Natural killer cell treated with Interleukin-12 subunit alpha and Interleukin-12 subunit beta and Interleukin-15 and Interleukin-18, amount 100 ng/mL, for 72 hours (primary cell): Measurements from ENCODE around the gene ZDHHC9. TPM values are rescaled to one million over a fixed set of nuclear protein-coding genes. Genes with fewer than 3 reads are reported as not detected.
A peak's percentile ranks its signal among the peaks of the same experiment; 100 is the strongest.

Experiments
- ATAC-seq, 2 donors: fragments of 150-1000 bp; cut with Tn5 transposase in 1 of 2; sonication (Bioruptor Pico), chemical (Tn5 transposase) in 1 of 2; 2 replicates each; pipeline ENCODE4 v1.10.0; 2021
- DNase-seq: peaks from one replicate; pipeline ENCODE4 v3.0.0; 2022; ENCODE audit warnings: low spot score
- H3K27ac Mint-ChIP-seq, 2 donors: 1 replicate in 1 of 2; 2 replicates in 1 of 2; pipeline ENCODE4 v1.8.0; 2022; ENCODE audit warnings: mixed read lengths in 2 of 2, mild to moderate bottlenecking in 1 of 2, moderate library complexity in 1 of 2
- H3K27me3 Mint-ChIP-seq, 2 donors: 1 replicate in 1 of 2; 2 replicates in 1 of 2; pipeline ENCODE4 v1.8.0; 2022; ENCODE audit warnings: mixed read lengths in 2 of 2
- H3K36me3 Mint-ChIP-seq: one replicate; pipeline ENCODE4 v1.8.0; 2022; ENCODE audit warnings: mixed read lengths
- H3K4me1 Mint-ChIP-seq, 2 donors: 1 replicate in 1 of 2; 2 replicates in 1 of 2; pipeline ENCODE4 v1.8.0; 2022; ENCODE audit warnings: low read depth in 2 of 2, mixed read lengths in 2 of 2, mild to moderate bottlenecking in 1 of 2
- H3K4me3 Mint-ChIP-seq: one replicate; pipeline ENCODE4 v1.8.0; 2022; ENCODE audit warnings: mixed read lengths
- H3K9me3 Mint-ChIP-seq: 2 replicates; pipeline ENCODE4 v1.8.0; 2022; ENCODE audit warnings: mixed read lengths
- total RNA-seq, 2 donors: library from RNA; stranded (reverse); gene quantifications; one replicate each; pipeline ENCODE4 v1.2.3, GENCODE V29; 2022

ZDHHC9 gene
- total RNA-seq, 2 donors from 2014 or later, result 10.3 to 11.1 TPM

DNA sequence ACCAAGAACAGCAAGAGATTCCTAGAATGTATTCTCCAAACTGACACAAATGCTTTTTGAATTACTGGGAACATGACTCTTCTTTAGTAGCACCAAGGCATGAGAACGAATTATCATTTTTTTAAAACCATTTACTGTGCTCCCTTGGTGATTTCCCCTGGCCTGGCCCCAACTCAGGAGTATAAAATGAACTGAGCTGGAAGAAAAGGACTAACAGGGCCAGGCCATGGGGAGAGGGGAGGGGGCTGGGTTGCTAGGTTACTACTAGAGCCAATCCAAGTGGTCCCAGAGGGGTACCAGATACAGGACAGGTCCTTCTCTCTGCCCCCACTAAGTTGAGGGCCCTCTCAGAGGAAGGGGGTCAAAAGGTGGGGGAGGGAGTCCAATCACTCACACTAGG is 40.8 kb downstream of the ZDHHC9 start:
- H3K9me3 Mint-ChIP-seq, result no peaks in the 10 kb centered on the region
- H3K4me1 Mint-ChIP-seq, result peaks cover 10 to 20% of the 10 kb centered on the region in 2 donors
- H3K4me3 Mint-ChIP-seq, result no peak overlapping the region
- ATAC-seq (no peak), DNase-seq (no peak)
- no peak overlapping the region for H3K27ac Mint-ChIP-seq
- H3K36me3 Mint-ChIP-seq, result no peaks in the 10 kb centered on the region
- no peaks in the 10 kb centered on the region for H3K27me3 Mint-ChIP-seq

DNA sequence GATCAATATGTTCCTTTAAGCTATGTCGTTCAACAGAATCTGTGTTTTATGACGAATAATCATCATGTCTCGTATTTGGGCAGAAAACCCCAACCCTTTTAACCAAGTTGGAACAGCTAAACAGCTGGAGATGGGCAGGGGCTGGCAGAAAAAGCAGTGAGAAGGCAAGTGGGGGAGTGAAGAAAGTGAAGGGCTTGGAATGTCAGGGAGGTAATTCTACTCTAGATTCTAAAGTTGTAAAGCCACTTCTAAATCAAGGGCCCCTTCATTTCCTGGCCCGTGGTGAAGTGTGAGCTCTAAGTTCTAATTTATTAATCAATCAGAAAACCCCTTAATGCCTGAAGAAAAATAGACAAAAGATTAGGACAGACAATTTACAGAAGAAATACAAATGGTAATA is 43.5 kb downstream of the ZDHHC9 start:
- H3K9me3 Mint-ChIP-seq, result no peaks in the 10 kb centered on the region
- no peak for ATAC-seq
- no peaks in the 10 kb centered on the region for H3K36me3 Mint-ChIP-seq
- peak overlapping the region in 1 of 2 donors; percentile 13 for H3K27ac Mint-ChIP-seq
- no peaks in the 10 kb centered on the region for H3K27me3 Mint-ChIP-seq
- H3K4me3 Mint-ChIP-seq, result no peak overlapping the region
- DNase-seq, result no peak
- H3K4me1 Mint-ChIP-seq, result peaks cover 10 to 25% of the 10 kb centered on the region in 2 donors

- Mint-ChIP-seq H3K27ac (peak overlapping the region in 1 of 2 donors; percentile 24), H3K9me3 (no peaks in the 10 kb centered on the region), H3K36me3 (no peaks in the 10 kb centered on the region), H3K27me3 (no peaks in the 10 kb centered on the region), H3K4me1 (peaks cover 10 to 28% of the 10 kb centered on the region in 2 donors), H3K4me3 (no peak overlapping the region)
- no peak for DNase-seq
- ATAC-seq, result peak in 1 of 2 donors; percentile 48
These were observed 44.8 kb downstream of the ZDHHC9 start for GRCh38 chrX:129798888-129799287.

DNA sequence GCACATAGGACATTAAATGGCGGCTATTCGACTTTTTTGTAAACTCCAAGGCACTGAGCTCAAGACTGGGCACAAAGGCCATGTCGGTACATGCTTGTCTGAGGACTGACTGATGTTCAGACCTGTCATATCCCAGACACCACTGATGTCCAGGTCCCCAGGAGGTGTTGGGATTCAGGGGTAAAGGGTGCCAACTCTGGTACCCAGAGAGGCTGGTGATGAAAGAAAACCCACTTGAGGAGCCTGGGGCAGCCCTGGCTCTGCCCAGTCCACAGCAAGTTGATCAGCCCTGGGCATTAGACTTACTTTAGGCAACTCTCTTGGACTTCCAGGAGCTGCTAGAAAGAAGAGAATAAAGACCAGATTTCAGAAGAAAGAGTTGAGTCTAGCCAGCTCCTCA is 45.2 kb downstream of the ZDHHC9 start:
- H3K36me3 Mint-ChIP-seq, result no peaks in the 10 kb centered on the region
- DNase-seq, result no peak

DNA sequence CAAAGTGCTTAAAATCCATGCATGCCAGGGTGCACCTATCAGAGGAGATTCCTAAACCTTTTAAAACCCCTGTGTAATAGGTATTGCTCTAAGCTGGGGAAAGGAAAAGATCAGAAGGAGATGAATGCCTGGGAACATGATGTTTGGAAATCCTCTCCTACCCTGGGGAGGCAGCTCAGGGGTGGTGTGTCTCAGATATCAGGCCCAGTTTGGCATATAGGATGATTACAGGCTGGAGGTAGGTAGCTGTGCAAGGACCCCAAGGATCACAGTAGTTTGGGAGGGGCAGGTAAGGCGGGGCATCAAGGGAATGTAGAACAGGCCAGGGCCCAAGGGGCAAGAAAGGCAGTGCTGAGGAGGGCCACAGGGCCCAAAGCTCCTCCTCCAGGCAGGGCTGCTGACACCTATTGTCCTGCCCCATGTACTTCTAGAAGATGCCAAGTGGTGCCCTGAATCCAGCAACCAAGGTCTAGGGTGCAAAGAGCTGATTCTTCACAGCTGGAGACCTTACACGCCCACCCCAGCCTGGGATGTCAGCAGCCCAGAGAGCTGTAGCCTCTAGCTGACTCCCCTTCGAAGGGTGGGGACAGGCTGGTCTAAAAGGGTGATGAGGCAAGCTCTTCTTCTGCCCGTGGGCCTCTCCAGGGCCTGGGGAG is 46.3 kb downstream of the ZDHHC9 start:
- DNase-seq, result no peak
- H3K4me3 Mint-ChIP-seq, result no peak overlapping the region
- H3K27ac Mint-ChIP-seq, result peak overlapping the region in 1 of 2 donors; percentile 24
- no peaks in the 10 kb centered on the region for H3K36me3 Mint-ChIP-seq
- ATAC-seq, result no peak
- H3K9me3 Mint-ChIP-seq, result no peaks in the 10 kb centered on the region
- H3K27me3 Mint-ChIP-seq, result no peaks in the 10 kb centered on the region
- peaks cover 10 to 25% of the 10 kb centered on the region in 2 donors for H3K4me1 Mint-ChIP-seq

More for the DNA sequence above, 45.2 kb downstream of the ZDHHC9 start:
- Mint-ChIP-seq H3K4me3 (no peak overlapping the region), H3K4me1 (peaks cover 10 to 26% of the 10 kb centered on the region in 2 donors), H3K27ac (peak overlapping the region; percentile 24 to 40), H3K9me3 (no peaks in the 10 kb centered on the region), H3K27me3 (no peaks in the 10 kb centered on the region)
- ATAC-seq, result no peak

- Mint-ChIP-seq H3K36me3 (no peaks in the 10 kb centered on the region), H3K9me3 (no peaks in the 10 kb centered on the region), H3K27me3 (no peaks in the 10 kb centered on the region), H3K4me3 (no peak overlapping the region), H3K27ac (peak overlapping the region in 1 of 2 donors; percentile 59), H3K4me1 (peaks cover 10 to 28% of the 10 kb centered on the region in 2 donors)
- no peak for DNase-seq
- ATAC-seq, result no peak
These were observed 48.1 kb downstream of the ZDHHC9 start for GRCh38 chrX:129795584-129795983.

GRCh38 chrX:129793604-129794191 is 50.0 kb downstream of the ZDHHC9 start:
- H3K9me3 Mint-ChIP-seq, result no peaks in the 10 kb centered on the region
- no peak overlapping the region for H3K4me3 Mint-ChIP-seq
- peaks cover 4 to 22% of the 10 kb centered on the region in 2 donors for H3K4me1 Mint-ChIP-seq
- no peaks in the 10 kb centered on the region for H3K27me3 Mint-ChIP-seq
- H3K27ac Mint-ChIP-seq, result peak overlapping the region in 1 of 2 donors; percentile 59
- DNase-seq (no peak), ATAC-seq (peak in 1 of 2 donors; percentile 4)
- no peaks in the 10 kb centered on the region for H3K36me3 Mint-ChIP-seq

DNA sequence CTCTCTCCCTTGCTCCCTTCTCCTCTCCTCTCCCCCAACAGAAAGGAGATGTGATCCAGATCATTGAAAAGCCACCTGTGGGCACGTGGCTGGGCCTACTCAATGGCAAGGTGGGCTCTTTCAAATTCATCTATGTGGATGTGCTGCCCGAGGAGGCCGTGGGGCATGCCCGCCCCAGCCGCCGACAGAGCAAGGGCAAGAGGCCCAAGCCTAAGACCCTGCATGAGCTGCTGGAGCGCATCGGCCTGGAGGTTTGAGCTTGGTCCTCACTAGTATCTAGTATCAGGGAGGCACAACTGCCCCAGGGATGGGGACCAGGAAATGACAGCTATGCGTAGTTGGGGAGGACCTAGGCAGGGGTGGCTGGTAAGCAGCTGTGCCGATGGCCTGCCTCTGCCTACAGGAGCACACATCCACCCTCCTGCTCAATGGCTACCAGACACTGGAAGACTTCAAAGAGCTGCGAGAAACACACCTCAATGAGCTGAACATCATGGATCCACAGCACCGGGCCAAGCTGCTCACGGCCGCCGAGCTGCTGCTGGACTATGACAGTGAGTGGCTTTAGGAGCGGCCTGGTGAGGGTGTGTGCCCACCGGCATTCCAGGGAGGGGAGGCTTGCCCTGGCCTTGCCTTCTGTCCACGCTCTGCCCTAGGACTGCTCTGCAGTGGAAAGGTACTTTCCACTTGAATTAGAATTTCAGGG is 50.9 kb downstream of the ZDHHC9 start:
- DNase-seq (no peak), ATAC-seq (no peak)
- H3K27ac Mint-ChIP-seq, result peak overlapping the region in 1 of 2 donors; percentile 19
- H3K4me1 Mint-ChIP-seq, result peaks cover 9 to 17% of the 10 kb centered on the region in 2 donors
- no peaks in the 10 kb centered on the region for H3K9me3 Mint-ChIP-seq
- no peaks in the 10 kb centered on the region for H3K36me3 Mint-ChIP-seq
- H3K27me3 Mint-ChIP-seq, result no peaks in the 10 kb centered on the region
- H3K4me3 Mint-ChIP-seq, result no peak overlapping the region

DNA sequence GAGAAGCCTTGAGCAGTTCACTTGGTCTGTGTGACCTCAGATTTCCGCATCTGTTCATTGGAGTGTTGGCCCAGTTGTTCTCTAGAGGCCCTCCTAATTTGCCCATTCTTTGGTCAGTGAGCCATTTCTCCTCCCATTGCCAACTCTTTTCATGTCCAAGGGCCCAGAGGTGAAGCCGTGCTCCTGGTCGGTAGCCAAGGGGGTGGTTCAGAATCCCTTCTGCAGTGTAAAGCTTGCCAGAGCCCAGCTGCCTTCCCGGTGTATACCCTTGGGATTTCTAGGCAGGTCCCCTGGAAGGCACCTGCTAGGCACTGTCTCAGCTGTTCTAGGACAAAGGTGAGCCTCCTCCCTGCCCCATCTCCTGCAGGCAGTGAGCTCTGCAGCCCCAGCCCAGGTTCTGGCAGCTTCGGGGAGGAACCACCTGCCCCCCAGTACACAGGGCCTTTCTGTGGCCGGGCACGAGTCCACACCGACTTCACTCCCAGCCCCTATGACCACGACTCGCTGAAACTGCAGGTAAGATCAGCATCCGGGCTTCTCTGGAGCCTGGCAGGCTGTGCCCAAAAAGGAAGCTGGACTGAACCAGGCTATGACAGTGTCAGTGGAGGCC is 51.6 kb downstream of the ZDHHC9 start:
- Mint-ChIP-seq H3K4me3 (no peak overlapping the region), H3K36me3 (peaks cover 4% of the 10 kb centered on the region), H3K9me3 (no peaks in the 10 kb centered on the region), H3K27ac (no peak overlapping the region), H3K27me3 (no peaks in the 10 kb centered on the region), H3K4me1 (peaks cover 15 to 19% of the 10 kb centered on the region in 2 donors)
- ATAC-seq, result no peak
- DNase-seq, result no peak

DNA sequence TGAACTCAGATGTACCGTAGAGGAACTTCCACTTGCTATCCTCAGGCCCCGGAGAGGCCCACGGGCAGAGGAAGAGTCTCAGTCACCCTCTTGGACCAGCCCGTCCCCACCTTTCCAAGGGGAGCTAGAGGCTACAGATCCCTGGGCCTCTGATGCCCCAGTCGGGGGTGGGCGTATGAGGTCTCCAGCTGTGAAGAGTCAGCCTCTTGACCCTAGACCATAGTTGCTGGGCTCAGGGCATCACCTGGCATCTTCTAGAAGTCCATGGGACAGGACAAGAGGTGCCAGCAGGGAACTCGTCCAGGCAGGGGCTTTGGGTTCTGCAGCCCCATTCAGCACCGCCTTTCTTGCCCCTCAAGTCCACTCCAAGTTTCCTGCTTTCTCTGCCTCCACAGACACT is 52.4 kb downstream of the ZDHHC9 start:
- no peak for ATAC-seq
- H3K9me3 Mint-ChIP-seq, result no peaks in the 10 kb centered on the region
- H3K4me3 Mint-ChIP-seq, result no peak overlapping the region

GRCh38 chrX:129790808-129791207 is 52.9 kb downstream of the ZDHHC9 start:
- Mint-ChIP-seq H3K9me3 (no peaks in the 10 kb centered on the region), H3K4me3 (no peak overlapping the region), H3K4me1 (peaks cover 27 to 30% of the 10 kb centered on the region in 2 donors), H3K27me3 (no peaks in the 10 kb centered on the region), H3K27ac (peak overlapping the region in 1 of 2 donors; percentile 33), H3K36me3 (peaks cover 5% of the 10 kb centered on the region)
- ATAC-seq (no peak), DNase-seq (no peak)

More for the DNA sequence above, 52.4 kb downstream of the ZDHHC9 start:
- no peak for DNase-seq
- Mint-ChIP-seq H3K27ac (no peak overlapping the region), H3K4me1 (peaks cover 22 to 24% of the 10 kb centered on the region in 2 donors), H3K36me3 (peaks cover 5% of the 10 kb centered on the region), H3K27me3 (no peaks in the 10 kb centered on the region)

DNA sequence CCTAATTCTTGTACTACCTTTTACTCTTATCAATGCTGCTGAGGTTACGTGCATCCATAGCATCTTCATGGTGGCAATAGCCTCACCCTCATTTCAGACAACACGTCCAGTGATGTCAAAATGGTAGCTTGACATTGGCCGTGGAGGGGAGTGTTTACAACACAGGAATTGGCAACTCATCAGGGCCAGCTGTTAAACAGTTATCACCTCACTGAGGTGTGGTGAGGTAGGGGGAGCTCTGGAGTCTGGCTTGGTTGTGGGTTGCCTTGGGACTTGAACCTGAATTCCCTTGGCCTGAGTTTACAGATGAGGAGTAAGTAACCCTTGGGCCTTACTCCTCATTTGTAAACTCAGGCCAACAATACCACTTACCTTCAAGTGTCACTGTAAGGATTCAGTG is 53.5 kb downstream of the ZDHHC9 start:
- ATAC-seq, result no peak
- DNase-seq, result no peak
- Mint-ChIP-seq H3K4me3 (no peak overlapping the region), H3K36me3 (peaks cover 5% of the 10 kb centered on the region), H3K27ac (peak overlapping the region; percentile 33 to 90), H3K4me1 (peaks cover 34 to 36% of the 10 kb centered on the region in 2 donors), H3K9me3 (no peaks in the 10 kb centered on the region), H3K27me3 (no peaks in the 10 kb centered on the region)

- ATAC-seq (no peak), DNase-seq (no peak)
- peaks cover 7% of the 10 kb centered on the region for H3K36me3 Mint-ChIP-seq
- no peaks in the 10 kb centered on the region for H3K9me3 Mint-ChIP-seq
- H3K4me3 Mint-ChIP-seq, result no peak overlapping the region
- H3K4me1 Mint-ChIP-seq, result peaks cover 45 to 47% of the 10 kb centered on the region in 2 donors
- peak overlapping the region; percentile 65 to 90 for H3K27ac Mint-ChIP-seq
- no peaks in the 10 kb centered on the region for H3K27me3 Mint-ChIP-seq
These were observed 55.2 kb downstream of the ZDHHC9 start for GRCh38 chrX:129788527-129788926.
